HEK293 (cell line): ENCODE measurements around the gene ENHO.

Source experiments
- PRDM1 ChIP-seq: fragments of 450-650 bp; formaldehyde crosslinking; IDR thresholded peaks from 2 replicates; pipeline ENCODE4; 2016; ENCODE audit warnings: missing biosample characterization, missing genetic modification characterization
- ZBTB7A ChIP-seq: fragments of 450-650 bp; formaldehyde crosslinking; IDR thresholded peaks from 2 replicates; pipeline ENCODE4 v1.5.1; 2016; ENCODE audit warnings: low read depth, missing biosample characterization, missing genetic modification characterization
- ZNF302 ChIP-seq: fragments of 450-650 bp; formaldehyde crosslinking; IDR thresholded peaks from 2 replicates; pipeline ENCODE4 v1.5.1; 2016; ENCODE audit warnings: missing biosample characterization, missing genetic modification characterization, low read depth
- TF ChIP-seq, protein P1 (sequence below): fragments of 450-650 bp; formaldehyde crosslinking; IDR thresholded peaks from 2 replicates; pipeline ENCODE4 v1.5.1; 2016; ENCODE audit warnings: missing biosample characterization, missing genetic modification characterization

DNA sequence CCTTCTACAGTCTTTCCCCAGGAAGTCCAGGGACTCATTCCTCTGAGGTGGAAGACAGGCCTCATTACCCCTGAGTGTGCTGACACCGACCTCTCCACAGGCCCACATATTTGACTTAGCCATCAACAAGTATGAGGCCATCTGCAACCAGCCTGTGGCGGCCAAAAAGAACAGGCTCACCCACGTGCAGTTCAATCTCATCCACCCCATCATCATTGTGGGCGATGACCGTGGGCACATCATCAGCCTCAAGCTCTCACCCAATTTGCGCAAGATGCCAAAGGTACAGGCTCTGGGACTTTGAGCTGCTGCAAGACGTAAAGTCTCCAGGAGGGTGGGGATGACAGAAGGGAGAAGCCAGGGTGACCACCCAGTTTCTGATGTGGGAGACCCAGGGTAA, 5.6 kb downstream of the ENHO start:
- TF ChIP-seq ZBTB7A (tag by site-specific recombination) (no peak), PRDM1 (tag by site-specific recombination) (no peak), ZNF302 (no peak)
- TF ChIP-seq, protein P1, sequence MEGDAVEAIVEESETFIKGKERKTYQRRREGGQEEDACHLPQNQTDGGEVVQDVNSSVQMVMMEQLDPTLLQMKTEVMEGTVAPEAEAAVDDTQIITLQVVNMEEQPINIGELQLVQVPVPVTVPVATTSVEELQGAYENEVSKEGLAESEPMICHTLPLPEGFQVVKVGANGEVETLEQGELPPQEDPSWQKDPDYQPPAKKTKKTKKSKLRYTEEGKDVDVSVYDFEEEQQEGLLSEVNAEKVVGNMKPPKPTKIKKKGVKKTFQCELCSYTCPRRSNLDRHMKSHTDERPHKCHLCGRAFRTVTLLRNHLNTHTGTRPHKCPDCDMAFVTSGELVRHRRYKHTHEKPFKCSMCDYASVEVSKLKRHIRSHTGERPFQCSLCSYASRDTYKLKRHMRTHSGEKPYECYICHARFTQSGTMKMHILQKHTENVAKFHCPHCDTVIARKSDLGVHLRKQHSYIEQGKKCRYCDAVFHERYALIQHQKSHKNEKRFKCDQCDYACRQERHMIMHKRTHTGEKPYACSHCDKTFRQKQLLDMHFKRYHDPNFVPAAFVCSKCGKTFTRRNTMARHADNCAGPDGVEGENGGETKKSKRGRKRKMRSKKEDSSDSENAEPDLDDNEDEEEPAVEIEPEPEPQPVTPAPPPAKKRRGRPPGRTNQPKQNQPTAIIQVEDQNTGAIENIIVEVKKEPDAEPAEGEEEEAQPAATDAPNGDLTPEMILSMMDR: no peak
